Esophagus squamous epithelium (tissue), 4 donors: ENCODE results near the gene FEZ2.

Experiments used
- CTCF ChIP-seq, 6 experiments: fragments of 450-650 bp in 4 of 6; fragments of 200-600 bp in 2 of 6; sonication (generic) in 2 of 6; IDR thresholded peaks; one replicate each; pipeline ENCODE4 v1.5.1; 2016 to 2019; ENCODE audit warnings: antibody characterized with exemption in 6 of 6, mild to moderate bottlenecking in 4 of 6, moderate library complexity in 4 of 6
- POLR2A ChIP-seq, 4 donors: fragments of 450-650 bp; IDR thresholded peaks; one replicate each; pipeline ENCODE4 v1.6.1; 2017; ENCODE audit warnings: antibody characterized with exemption in 4 of 4, mild to moderate bottlenecking in 4 of 4, moderate library complexity in 3 of 4

DNA sequence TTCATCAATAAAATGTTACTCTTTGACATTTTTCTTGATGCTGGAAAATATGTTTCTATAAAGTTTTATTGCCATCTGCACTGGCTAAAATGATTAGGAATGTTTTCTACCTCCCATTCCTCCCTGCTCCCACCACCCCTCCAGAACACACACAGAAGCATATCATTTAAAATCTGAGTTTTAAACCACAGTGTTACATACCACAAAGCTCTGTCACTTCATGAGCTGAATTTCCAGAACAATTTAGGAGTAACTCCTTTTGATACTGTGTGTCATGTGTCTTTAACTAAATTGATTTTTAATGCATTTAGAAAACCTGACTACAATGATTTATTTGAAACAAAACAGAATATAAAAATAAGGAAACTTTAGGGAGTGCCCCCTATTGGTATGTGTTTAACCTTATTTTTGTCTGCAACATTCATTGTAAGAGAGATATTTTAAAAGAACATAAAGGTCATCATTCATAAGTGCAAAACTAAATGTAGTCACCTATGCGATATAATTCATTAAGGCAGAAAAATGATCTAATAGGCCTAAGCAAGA is 52.0 kb downstream of the FEZ2 start:
- TF ChIP-seq CTCF (IDR thresholded peaks at IDR 0.05): no peak
- TF ChIP-seq POLR2A (IDR thresholded peaks at IDR 0.05): no peak
